ENCODE results near the gene XPC.

Gene XPC

DNA sequence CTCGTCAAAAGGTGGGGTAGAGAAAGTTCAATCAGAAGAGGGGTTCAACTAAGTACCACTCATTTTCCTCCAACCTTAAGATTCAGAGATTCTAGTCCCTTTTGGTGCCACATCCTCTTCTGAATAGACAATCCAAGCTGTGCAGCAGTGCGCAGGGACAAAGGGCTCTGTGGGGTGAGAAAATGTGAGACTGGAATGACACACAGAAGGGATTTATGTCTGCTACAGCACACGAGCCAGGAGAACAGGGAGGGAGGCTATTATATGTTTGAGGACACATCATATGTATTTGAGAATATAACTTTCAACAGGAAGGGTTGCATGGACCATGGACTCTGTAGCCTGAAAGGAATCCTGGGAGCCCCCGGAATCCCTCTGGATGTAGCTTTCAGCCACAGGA, 33.2 kb upstream of the XPC start:
- TF ChIP-seq CEBPB (IDR thresholded peaks at IDR 0.05): no peak
- TF ChIP-seq MAX (IDR thresholded peaks at IDR 0.05): no peak
- TF ChIP-seq TEAD4 (IDR thresholded peaks at IDR 0.05): no peak
- no peak for TF ChIP-seq TCF12 (IDR thresholded peaks at IDR 0.05; ENCODE audit: low read depth)
- no peak for TF ChIP-seq CREB1 (IDR thresholded peaks at IDR 0.05; ENCODE audit: low read depth)
- TF ChIP-seq EGR1 (IDR thresholded peaks at IDR 0.05): no peak
- no peak for TF ChIP-seq YY1 (IDR thresholded peaks at IDR 0.05; ENCODE audit: low read depth)
- TF ChIP-seq FOXM1 (IDR thresholded peaks at IDR 0.05; ENCODE audit: borderline replicate concordance, low read depth): no peak
- no peak for TF ChIP-seq TAF1 (IDR thresholded peaks at IDR 0.05; ENCODE audit: low read depth)
- no peak for TF ChIP-seq ZBTB7A (IDR thresholded peaks at IDR 0.05; ENCODE audit: low read depth)
- TF ChIP-seq NFIC (IDR thresholded peaks at IDR 0.05): no peak
- no peak for TF ChIP-seq RAD21 (IDR thresholded peaks at IDR 0.05; ENCODE audit: low read depth)
- TF ChIP-seq EP300 (IDR thresholded peaks at IDR 0.05; ENCODE audit: borderline replicate concordance): no peak
- TF ChIP-seq REST (IDR thresholded peaks at IDR 0.05; ENCODE audit: low read depth): no peak
- TF ChIP-seq, protein P1, sequence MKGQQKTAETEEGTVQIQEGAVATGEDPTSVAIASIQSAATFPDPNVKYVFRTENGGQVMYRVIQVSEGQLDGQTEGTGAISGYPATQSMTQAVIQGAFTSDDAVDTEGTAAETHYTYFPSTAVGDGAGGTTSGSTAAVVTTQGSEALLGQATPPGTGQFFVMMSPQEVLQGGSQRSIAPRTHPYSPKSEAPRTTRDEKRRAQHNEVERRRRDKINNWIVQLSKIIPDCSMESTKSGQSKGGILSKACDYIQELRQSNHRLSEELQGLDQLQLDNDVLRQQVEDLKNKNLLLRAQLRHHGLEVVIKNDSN (IDR thresholded peaks at IDR 0.05): no peak

- TF ChIP-seq CREB1 (IDR thresholded peaks at IDR 0.05; ENCODE audit: low read depth) (no peak), RAD21 (IDR thresholded peaks at IDR 0.05; ENCODE audit: low read depth) (no peak), CEBPB (IDR thresholded peaks at IDR 0.05) (no peak), YY1 (IDR thresholded peaks at IDR 0.05; ENCODE audit: low read depth) (no peak), EGR1 (IDR thresholded peaks at IDR 0.05) (no peak), EP300 (IDR thresholded peaks at IDR 0.05; ENCODE audit: borderline replicate concordance) (no peak), TEAD4 (IDR thresholded peaks at IDR 0.05) (no peak), MAX (IDR thresholded peaks at IDR 0.05) (no peak)
- TF ChIP-seq, protein P1 (IDR thresholded peaks at IDR 0.05): no peak
These were observed 32.6 kb upstream of the XPC start for GRCh38 chr3:14210843-14211594.

- no peak for TF ChIP-seq EGR1 (IDR thresholded peaks at IDR 0.05)
- no peak for TF ChIP-seq MAX (IDR thresholded peaks at IDR 0.05)
- TF ChIP-seq TCF12 (IDR thresholded peaks at IDR 0.05; ENCODE audit: low read depth): no peak
- no peak for TF ChIP-seq TEAD4 (IDR thresholded peaks at IDR 0.05)
- no peak for TF ChIP-seq FOXM1 (IDR thresholded peaks at IDR 0.05; ENCODE audit: borderline replicate concordance, low read depth)
- TF ChIP-seq CEBPB (IDR thresholded peaks at IDR 0.05): no peak
- TF ChIP-seq TAF1 (IDR thresholded peaks at IDR 0.05; ENCODE audit: low read depth): no peak
- TF ChIP-seq CREB1 (IDR thresholded peaks at IDR 0.05; ENCODE audit: low read depth): no peak
- TF ChIP-seq EP300 (IDR thresholded peaks at IDR 0.05; ENCODE audit: borderline replicate concordance): no peak
- no peak for TF ChIP-seq NFIC (IDR thresholded peaks at IDR 0.05)
- no peak for TF ChIP-seq RAD21 (IDR thresholded peaks at IDR 0.05; ENCODE audit: low read depth)
- TF ChIP-seq, protein P1 (IDR thresholded peaks at IDR 0.05): no peak
- TF ChIP-seq YY1 (IDR thresholded peaks at IDR 0.05; ENCODE audit: low read depth): no peak
- TF ChIP-seq ZBTB7A (IDR thresholded peaks at IDR 0.05; ENCODE audit: low read depth): no peak
- no peak for TF ChIP-seq REST (IDR thresholded peaks at IDR 0.05; ENCODE audit: low read depth)
These were observed 31.9 kb upstream of the XPC start for GRCh38 chr3:14210290-14210688.

DNA sequence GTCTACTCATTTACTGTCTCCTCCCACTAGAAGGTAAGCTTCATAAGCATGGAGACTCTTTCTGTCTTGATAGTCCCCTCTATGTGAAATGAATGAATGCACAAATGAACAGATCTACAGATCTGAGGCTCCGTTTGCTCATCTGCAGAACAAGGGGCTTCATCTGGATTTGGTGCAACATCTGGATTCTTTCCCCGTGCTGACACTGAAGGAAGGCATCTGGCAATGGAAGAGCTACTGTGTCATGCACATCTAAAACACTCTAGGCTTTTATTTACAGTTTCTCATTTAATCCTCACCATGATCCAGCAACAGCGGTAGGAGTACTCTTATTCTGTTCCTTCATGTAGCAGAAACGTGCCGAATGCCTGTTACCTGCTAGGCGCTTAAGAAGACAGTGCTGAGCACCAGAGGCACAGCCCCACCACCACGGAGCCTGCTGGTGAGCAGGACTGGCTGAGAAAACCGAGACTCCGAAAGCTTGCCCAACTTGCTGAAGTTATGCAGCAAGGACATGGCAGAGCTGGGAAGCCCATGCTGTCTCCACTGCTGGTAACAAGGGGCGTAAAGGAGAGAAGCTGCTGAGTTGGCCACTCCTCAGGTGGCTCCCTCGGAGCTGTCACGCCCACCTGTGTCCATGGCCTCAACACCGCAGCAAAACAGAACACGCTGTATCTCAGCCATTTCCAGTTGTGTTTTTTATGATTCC, 31.3 kb upstream of the XPC start:
- TF ChIP-seq TEAD4 (IDR thresholded peaks at IDR 0.05) (no peak), NFIC (IDR thresholded peaks at IDR 0.05) (no peak), RAD21 (IDR thresholded peaks at IDR 0.05; ENCODE audit: low read depth) (no peak), YY1 (IDR thresholded peaks at IDR 0.05; ENCODE audit: low read depth) (no peak), MAX (IDR thresholded peaks at IDR 0.05) (no peak), CEBPB (IDR thresholded peaks at IDR 0.05) (no peak), ZBTB7A (IDR thresholded peaks at IDR 0.05; ENCODE audit: low read depth) (no peak), CREB1 (IDR thresholded peaks at IDR 0.05; ENCODE audit: low read depth) (no peak)

Data from Ishikawa (cell line).